ENCODE measurements around the gene MCU.

DNA sequence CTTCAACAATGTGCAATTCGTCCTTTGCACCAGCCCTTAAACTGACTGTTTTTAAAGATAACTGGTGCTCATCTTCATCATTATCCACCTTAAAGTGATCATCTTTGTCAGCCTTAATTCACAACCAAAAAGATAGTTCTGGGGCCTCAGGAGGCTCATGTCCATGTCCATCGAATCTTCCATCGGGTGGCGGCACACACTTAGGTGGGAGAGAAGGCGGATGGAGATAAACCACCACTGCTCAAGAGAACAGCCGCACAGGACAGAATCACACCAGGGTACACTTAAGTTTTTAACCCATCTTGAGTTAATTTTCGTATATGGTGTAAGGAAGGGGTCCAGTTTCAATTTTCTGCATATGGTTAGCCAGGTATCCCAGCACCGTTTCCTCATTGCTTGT, 226.4 kb downstream of the MCU start:
- TF ChIP-seq, protein P1, sequence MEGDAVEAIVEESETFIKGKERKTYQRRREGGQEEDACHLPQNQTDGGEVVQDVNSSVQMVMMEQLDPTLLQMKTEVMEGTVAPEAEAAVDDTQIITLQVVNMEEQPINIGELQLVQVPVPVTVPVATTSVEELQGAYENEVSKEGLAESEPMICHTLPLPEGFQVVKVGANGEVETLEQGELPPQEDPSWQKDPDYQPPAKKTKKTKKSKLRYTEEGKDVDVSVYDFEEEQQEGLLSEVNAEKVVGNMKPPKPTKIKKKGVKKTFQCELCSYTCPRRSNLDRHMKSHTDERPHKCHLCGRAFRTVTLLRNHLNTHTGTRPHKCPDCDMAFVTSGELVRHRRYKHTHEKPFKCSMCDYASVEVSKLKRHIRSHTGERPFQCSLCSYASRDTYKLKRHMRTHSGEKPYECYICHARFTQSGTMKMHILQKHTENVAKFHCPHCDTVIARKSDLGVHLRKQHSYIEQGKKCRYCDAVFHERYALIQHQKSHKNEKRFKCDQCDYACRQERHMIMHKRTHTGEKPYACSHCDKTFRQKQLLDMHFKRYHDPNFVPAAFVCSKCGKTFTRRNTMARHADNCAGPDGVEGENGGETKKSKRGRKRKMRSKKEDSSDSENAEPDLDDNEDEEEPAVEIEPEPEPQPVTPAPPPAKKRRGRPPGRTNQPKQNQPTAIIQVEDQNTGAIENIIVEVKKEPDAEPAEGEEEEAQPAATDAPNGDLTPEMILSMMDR (IDR thresholded peaks at IDR 0.05) = no peak
- no peak for TF ChIP-seq POLR2A (IDR thresholded peaks at IDR 0.05)
